Epithelial cell of proximal tubule (primary cell): Measurements from ENCODE around the gene KIF1C. TPM values are rescaled to one million over a fixed set of nuclear protein-coding genes. Genes with fewer than 3 reads are reported as not detected.

Experiments
- DNase-seq: peaks from one replicate; pipeline ENCODE4 v3.0.0-alpha.2; 2011; ENCODE audit warnings: low read depth
- H3K4me3 ChIP-seq: 2 replicates; pipeline ENCODE4 v1.5.1; 2011; ENCODE audit warnings: low read depth, mild to moderate bottlenecking, low read length
- total RNA-seq: library from RNA; depleted of rRNA; stranded (reverse); fragments of >200 nt; gene quantifications from 2 replicates; pipeline ENCODE4 v1.2.3, GENCODE V29; 2015
- TF ChIP-seq, protein P1 (sequence below): conservative IDR thresholded peaks from 2 replicates; pipeline ENCODE4 v1.5.1; 2012; ENCODE audit warnings: low read depth, mild to moderate bottlenecking, low read length

Gene KIF1C
- total RNA-seq, 1 donor from 2014 or later, result 75.0 TPM

DNA sequence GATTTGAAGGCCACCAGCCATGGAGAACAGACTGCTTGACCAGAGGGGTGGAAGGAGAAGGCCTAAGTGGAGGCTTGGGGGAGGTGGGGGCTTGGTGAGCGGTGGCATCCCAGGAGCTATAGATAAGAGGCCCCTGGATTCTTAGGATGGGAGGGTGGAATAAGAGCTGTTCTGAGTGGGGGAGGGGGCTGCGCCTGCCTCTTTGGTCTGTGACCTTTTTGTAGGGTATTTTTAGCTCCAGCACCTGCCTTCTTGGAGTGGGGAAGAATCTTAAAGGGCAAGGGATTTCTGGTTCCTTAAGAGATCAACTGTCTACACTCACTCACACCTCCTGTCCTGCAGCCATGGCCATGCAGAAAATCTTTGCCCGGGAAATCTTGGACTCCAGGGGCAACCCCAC, 46.3 kb upstream of the KIF1C start:
- TF ChIP-seq, protein P1, sequence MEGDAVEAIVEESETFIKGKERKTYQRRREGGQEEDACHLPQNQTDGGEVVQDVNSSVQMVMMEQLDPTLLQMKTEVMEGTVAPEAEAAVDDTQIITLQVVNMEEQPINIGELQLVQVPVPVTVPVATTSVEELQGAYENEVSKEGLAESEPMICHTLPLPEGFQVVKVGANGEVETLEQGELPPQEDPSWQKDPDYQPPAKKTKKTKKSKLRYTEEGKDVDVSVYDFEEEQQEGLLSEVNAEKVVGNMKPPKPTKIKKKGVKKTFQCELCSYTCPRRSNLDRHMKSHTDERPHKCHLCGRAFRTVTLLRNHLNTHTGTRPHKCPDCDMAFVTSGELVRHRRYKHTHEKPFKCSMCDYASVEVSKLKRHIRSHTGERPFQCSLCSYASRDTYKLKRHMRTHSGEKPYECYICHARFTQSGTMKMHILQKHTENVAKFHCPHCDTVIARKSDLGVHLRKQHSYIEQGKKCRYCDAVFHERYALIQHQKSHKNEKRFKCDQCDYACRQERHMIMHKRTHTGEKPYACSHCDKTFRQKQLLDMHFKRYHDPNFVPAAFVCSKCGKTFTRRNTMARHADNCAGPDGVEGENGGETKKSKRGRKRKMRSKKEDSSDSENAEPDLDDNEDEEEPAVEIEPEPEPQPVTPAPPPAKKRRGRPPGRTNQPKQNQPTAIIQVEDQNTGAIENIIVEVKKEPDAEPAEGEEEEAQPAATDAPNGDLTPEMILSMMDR, result no peak
- DNase-seq, result no peak
- no peak overlapping the region for H3K4me3 ChIP-seq

DNA sequence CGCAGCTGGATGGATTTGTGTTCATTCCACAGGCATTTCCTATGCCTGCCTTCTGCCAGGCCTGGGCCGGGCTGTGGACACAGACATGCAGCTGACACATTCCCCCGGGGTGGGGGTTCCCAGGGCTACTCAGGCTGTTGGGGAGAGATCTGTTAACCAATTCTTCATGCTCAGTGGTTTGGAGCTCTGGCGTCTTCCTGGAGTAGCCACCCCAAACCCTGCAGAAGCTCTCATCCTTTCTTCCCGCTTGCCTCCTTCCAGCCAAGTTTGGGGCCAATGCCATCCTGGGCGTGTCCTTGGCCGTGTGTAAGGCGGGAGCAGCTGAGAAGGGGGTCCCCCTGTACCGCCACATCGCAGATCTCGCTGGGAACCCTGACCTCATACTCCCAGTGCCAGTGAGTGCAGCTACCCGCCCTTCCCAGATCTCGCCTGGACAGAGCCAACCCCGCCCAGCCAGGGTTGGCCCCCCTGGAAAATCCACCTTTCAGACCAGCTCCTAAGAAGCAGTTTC, 44.2 kb upstream of the KIF1C start:
- H3K4me3 ChIP-seq, result no peak overlapping the region
- TF ChIP-seq, protein P1, result no peak
- DNase-seq, result peak; percentile 48

DNA sequence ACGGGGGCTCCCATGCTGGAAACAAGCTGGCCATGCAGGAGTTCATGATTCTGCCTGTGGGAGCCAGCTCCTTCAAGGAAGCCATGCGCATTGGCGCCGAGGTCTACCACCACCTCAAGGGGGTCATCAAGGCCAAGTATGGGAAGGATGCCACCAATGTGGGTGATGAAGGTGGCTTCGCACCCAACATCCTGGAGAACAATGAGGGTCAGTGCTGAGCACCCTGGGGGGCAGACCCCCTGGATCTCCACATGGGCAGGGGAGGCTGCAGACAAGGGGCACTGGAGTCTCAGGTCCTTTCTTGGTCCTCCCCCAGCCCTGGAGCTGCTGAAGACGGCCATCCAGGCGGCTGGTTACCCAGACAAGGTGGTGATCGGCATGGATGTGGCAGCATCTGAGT, 42.7 kb upstream of the KIF1C start:
- TF ChIP-seq, protein P1, result no peak
- DNase-seq, result no peak
- no peak overlapping the region for H3K4me3 ChIP-seq

DNA sequence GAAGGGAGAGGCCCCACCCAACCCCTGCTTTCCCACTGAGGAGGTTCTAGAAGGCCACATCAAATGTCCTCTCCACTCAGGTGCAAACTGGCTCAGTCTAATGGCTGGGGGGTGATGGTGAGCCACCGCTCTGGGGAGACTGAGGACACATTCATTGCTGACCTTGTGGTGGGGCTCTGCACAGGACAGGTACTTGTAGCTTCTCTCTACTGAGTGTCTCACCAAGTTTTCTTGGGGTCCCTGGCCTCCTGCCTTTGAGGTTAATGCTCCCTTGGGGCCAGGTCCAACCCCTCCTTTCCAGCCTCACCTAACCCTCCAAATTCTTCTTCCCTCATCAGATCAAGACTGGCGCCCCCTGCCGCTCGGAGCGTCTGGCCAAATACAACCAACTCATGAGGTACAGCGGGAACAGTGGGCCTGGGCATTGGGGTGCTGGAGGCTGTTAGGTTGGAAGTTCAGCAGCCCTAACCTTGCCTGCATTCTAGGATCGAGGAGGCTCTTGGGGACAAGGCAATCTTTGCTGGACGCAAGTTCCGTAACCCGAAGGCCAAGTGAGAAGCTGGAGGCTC, 41.2 kb upstream of the KIF1C start:
- no peak for DNase-seq
- H3K4me3 ChIP-seq, result no peak overlapping the region
- TF ChIP-seq, protein P1, result no peak

DNA sequence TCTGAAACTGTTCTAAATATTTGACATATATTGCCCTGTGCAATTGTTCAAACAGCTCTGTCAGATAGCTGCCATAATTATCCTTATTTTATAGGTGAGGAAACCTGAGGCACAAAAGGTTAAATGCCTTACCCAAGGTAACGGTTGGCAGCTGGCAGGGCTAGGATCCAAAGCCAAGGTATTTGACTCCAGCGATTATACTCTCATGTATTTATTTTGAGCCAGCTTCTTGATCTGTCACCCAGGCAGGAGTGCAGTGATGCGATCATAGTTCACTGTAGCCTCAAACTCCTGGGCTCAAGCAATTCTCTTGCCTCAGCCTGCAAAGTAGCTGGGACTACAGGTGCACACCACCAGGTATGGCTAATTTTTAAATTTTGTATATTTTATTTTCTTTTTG, 39.6 kb upstream of the KIF1C start:
- no peak for DNase-seq
- TF ChIP-seq, protein P1, result no peak
- no peak overlapping the region for H3K4me3 ChIP-seq

DNA sequence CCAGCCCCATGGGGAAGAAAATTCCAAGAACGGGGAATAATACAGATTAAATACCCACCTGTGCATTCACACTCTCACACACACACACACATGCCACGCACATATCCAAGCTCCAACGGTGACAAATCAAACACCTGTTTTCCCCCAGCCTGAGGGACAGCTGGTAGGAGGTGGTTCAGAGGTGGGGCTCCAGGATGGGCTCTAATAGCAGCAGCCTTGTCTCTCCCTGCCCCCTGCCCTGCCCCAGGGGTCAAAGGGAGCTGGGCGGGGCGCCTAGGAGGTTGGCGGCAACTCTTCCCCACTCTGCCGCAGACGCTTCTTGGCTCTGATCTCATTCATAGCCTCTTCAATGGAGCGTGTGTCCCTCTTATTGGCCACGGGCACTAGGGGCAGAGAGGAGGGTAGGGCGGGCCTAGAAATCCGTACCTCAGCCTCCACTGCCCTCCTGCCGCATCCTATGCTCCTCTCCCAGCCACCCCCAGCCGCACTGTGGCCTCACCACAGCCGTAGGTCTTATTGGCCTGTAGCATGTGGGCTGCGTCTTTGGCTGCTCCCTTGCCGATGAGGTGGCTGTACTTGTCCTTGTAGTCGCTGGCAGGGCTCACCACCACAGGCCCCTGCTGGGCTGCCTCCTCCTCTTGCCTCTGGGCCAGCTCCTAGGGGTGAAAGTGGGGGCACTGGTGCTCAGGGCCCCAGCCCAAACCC, 38.3 kb upstream of the KIF1C start:
- TF ChIP-seq, protein P1, result no peak
- DNase-seq, result no peak
- no peak overlapping the region for H3K4me3 ChIP-seq
